ENCODE measurements around the gene ORC4. TPM values are rescaled to one million over a fixed set of nuclear protein-coding genes. Genes with fewer than 3 reads are reported as not detected.
A peak's percentile ranks its signal among the peaks of the same experiment; 100 is the strongest.

Gene ORC4
- total RNA-seq, 1 experiment from 2014 or later: 72.9 TPM

DNA sequence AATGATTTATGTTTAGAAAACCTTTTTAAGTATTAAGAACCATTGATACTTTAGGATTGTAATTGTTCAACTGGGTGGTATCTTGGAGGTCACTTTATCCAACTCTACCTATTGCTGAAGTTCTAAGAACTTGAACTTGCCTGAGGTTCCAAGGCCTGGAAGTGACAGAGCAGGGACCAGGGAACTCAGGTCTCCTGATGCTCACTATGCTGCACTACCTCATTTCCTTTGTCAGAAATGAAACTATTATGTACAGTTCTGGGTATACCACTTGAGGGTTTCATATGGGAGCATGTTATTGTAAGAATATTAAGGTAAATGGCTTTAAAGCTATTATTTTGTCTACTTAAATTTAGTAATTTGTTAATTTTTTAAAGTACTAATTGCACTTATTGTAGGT lies 3.3 kb upstream of the ORC4 start:
- TF ChIP-seq, protein P1, sequence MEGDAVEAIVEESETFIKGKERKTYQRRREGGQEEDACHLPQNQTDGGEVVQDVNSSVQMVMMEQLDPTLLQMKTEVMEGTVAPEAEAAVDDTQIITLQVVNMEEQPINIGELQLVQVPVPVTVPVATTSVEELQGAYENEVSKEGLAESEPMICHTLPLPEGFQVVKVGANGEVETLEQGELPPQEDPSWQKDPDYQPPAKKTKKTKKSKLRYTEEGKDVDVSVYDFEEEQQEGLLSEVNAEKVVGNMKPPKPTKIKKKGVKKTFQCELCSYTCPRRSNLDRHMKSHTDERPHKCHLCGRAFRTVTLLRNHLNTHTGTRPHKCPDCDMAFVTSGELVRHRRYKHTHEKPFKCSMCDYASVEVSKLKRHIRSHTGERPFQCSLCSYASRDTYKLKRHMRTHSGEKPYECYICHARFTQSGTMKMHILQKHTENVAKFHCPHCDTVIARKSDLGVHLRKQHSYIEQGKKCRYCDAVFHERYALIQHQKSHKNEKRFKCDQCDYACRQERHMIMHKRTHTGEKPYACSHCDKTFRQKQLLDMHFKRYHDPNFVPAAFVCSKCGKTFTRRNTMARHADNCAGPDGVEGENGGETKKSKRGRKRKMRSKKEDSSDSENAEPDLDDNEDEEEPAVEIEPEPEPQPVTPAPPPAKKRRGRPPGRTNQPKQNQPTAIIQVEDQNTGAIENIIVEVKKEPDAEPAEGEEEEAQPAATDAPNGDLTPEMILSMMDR (conservative IDR thresholded peaks at IDR 0.05): no peak
- Histone ChIP-seq H3K4me2 (ENCODE audit: insufficient read depth, insufficient read length, low read length) (no peak overlapping the region), H2AK5ac (ENCODE audit: insufficient read length, low read length) (no peak overlapping the region), H3K4me1 (ENCODE audit: insufficient read depth, low read length) (no peaks in the 10 kb centered on the region), H3T11ph (ENCODE audit: low read length) (no peak overlapping the region), H3K4ac (ENCODE audit: low read depth, low read length) (no peak overlapping the region), H2BK15ac (ENCODE audit: low read depth, low read length) (no peak overlapping the region), H3K79me2 (ENCODE audit: insufficient read depth, low read length) (peaks cover 26% of the 10 kb centered on the region; the same call in 1 of the 2 replicates), H2BK120ac (ENCODE audit: low read depth, low read length, poor library complexity, severe bottlenecking) (no peak overlapping the region), H2BK5ac (ENCODE audit: insufficient read length, low read length) (no peak overlapping the region), H4K8ac (replicated peaks; ENCODE audit: insufficient read length, low read depth, low read length) (no peak overlapping the region), H3K56ac (ENCODE audit: insufficient read length, low read depth, low read length) (no peak overlapping the region), H3K18ac (ENCODE audit: insufficient read length, low read depth, low read length) (no peak overlapping the region), H3K9me3 (ENCODE audit: control insufficient read depth, low read depth, low read length) (no peaks in the 10 kb centered on the region), H3K23me2 (ENCODE audit: insufficient read length, low read depth, low read length, poor library complexity, severe bottlenecking) (peaks cover 12% of the 10 kb centered on the region), H3K79me1 (ENCODE audit: insufficient read depth, low read depth, low read length, poor library complexity, severe bottlenecking) (peaks cover 3% of the 10 kb centered on the region), H4K5ac (ENCODE audit: insufficient read length, low read depth, low read length) (no peak overlapping the region), H2BK20ac (ENCODE audit: low read depth, low read length, poor library complexity, severe bottlenecking) (no peak overlapping the region), H3K27me3 (ENCODE audit: insufficient read depth, low read length) (no peaks in the 10 kb centered on the region), H3K9ac (ENCODE audit: extremely low read depth, insufficient read length, low read length) (no peak overlapping the region), H4K20me1 (ENCODE audit: control insufficient read depth, insufficient read depth, insufficient read length) (no peaks in the 10 kb centered on the region), H4K91ac (ENCODE audit: insufficient read length, low read depth, low read length) (no peak overlapping the region), H2AFZ (ENCODE audit: low read length) (no peak overlapping the region), H3K27ac (ENCODE audit: insufficient read length, low read depth, low read length) (no peak overlapping the region), H2BK12ac (ENCODE audit: insufficient read length, low read depth, low read length) (no peak overlapping the region), H3K23ac (ENCODE audit: insufficient read length, low read depth, low read length) (no peak overlapping the region), H3K14ac (ENCODE audit: insufficient read depth, low read length) (no peak overlapping the region)
- Mint-ChIP-seq H3K4me3 (no peak overlapping the region), H3K4me1 (peaks cover 15 to 23% of the 10 kb centered on the region in 2 experiments), H3K9me3 (no peaks in the 10 kb centered on the region), H3K27me3 (ENCODE audit: low read depth) (no peaks in the 10 kb centered on the region), H3K27ac (peak overlapping the region in 1 of 3 experiments; percentile 39; a peak in 1 of 7 replicates), H3K36me3 (ENCODE audit: insufficient read depth in 1 of 3, low read depth in 3 of 3) (no peaks in the 10 kb centered on the region)
- DNase-seq: no peak
